HG03442 (cell line): ENCODE measurements around the gene C2orf76.
A peak's percentile ranks its signal among the peaks of the same experiment; 100 is the strongest.

Experiments used
- ATAC-seq: cut with Tn5 transposase; IDR thresholded peaks from one replicate; pipeline ENCODE4 v1.9.1; 2021; ENCODE audit warnings: mild to moderate bottlenecking, moderate library complexity; ENCODE audit not compliant: unreplicated experiment

Gene C2orf76

GRCh38 chr2:119338826-119339561 is 27.6 kb downstream of the C2orf76 start:
- peak; percentile 99 for ATAC-seq

- no peak for ATAC-seq
Observed at GRCh38 chr2:119338272-119338671, 28.4 kb downstream of the C2orf76 start.

- no peak for ATAC-seq
Observed at GRCh38 chr2:119337749-119338148, 28.9 kb downstream of the C2orf76 start.

GRCh38 chr2:119333833-119334232 is 32.8 kb downstream of the C2orf76 start:
- no peak for ATAC-seq

- no peak for ATAC-seq
Observed at GRCh38 chr2:119333360-119333759, 33.3 kb downstream of the C2orf76 start.

- no peak for ATAC-seq
Observed at GRCh38 chr2:119332953-119333352, 33.7 kb downstream of the C2orf76 start.

GRCh38 chr2:119327431-119327830 is 39.2 kb downstream of the C2orf76 start:
- no peak for ATAC-seq

- ATAC-seq = no peak
Observed at GRCh38 chr2:119326938-119327337, 39.7 kb downstream of the C2orf76 start.

- ATAC-seq = no peak
Observed at GRCh38 chr2:119324685-119325270, 41.9 kb downstream of the C2orf76 start.

GRCh38 chr2:119323459-119323858 is 43.2 kb downstream of the C2orf76 start:
- ATAC-seq = no peak

GRCh38 chr2:119319593-119319992 is 47.0 kb downstream of the C2orf76 start:
- ATAC-seq = no peak

GRCh38 chr2:119317554-119317953 is 49.1 kb downstream of the C2orf76 start:
- ATAC-seq = no peak

GRCh38 chr2:119316066-119316465 is 50.6 kb downstream of the C2orf76 start:
- no peak for ATAC-seq

GRCh38 chr2:119315241-119315925 is 51.3 kb downstream of the C2orf76 start:
- ATAC-seq = no peak

- no peak for ATAC-seq
Observed at GRCh38 chr2:119311831-119312230, 54.8 kb downstream of the C2orf76 start.

- no peak for ATAC-seq
Observed at GRCh38 chr2:119311371-119311770, 55.3 kb downstream of the C2orf76 start.

- no peak for ATAC-seq
Observed at GRCh38 chr2:119308793-119309330, 57.8 kb downstream of the C2orf76 start.

GRCh38 chr2:119307419-119308140 is 59.1 kb downstream of the C2orf76 start:
- no peak for ATAC-seq

GRCh38 chr2:119306196-119306590 is 60.4 kb downstream of the C2orf76 start:
- ATAC-seq = no peak

GRCh38 chr2:119305497-119306195 is 61.0 kb downstream of the C2orf76 start:
- no peak for ATAC-seq

GRCh38 chr2:119304847-119305246 is 61.8 kb downstream of the C2orf76 start:
- no peak for ATAC-seq
